ENCODE results near the gene ZIC5. TPM values are rescaled to one million over a fixed set of nuclear protein-coding genes. Genes with fewer than 3 reads are reported as not detected.

The ZIC5 gene
- total and polyA plus RNA-seq, 2 of the 13 experiments (the other 11 are each of a cell fraction or from before 2014, with no cell fraction given) = 0.02 to 0.07 TPM

GRCh38 chr13:99983499-99984401, 12.2 kb upstream of the ZIC5 start:
- DNase-seq (ENCODE audit: low spot score) = no peak
- Histone ChIP-seq H4K20me1 (ENCODE audit: insufficient read depth, low read length) (no peaks in the 10 kb centered on the region), H3K27me3 (ENCODE audit: control insufficient read depth in 1 of 2, insufficient read depth in 2 of 2, low read length in 2 of 2) (peaks cover 7 to 45% of the 10 kb centered on the region in 2 experiments; a peak in 4 of 5 replicates), H3K79me2 (ENCODE audit: insufficient read depth, low read length) (no peaks in the 10 kb centered on the region), H3K4me3 (replicated peaks in 1 of 3; ENCODE audit: insufficient read depth in 1 of 3, low read depth in 2 of 3, low read length in 3 of 3) (peak overlapping the region in 2 of 3 experiments; percentile 32 to 73; a peak in 3 of 6 replicates), H2AFZ (ENCODE audit: low read length) (no peak overlapping the region), H3K36me3 (replicated peaks in 1 of 2; ENCODE audit: control insufficient read depth in 1 of 2, insufficient read depth in 2 of 2, low read length in 2 of 2) (no peaks in the 10 kb centered on the region), H3K27ac (ENCODE audit: extremely low read length, insufficient read depth, low read length) (no peak overlapping the region), H3K9ac (ENCODE audit: insufficient read depth, low read depth, low read length) (no peak overlapping the region), H3K9me3 (ENCODE audit: low read length) (no peaks in the 10 kb centered on the region), H3K4me1 (ENCODE audit: insufficient read depth, low read length) (peaks cover 27% of the 10 kb centered on the region), H3K4me2 (ENCODE audit: low read depth, low read length) (peak overlapping the region; percentile 84)
- TF ChIP-seq EZH2 (conservative IDR thresholded peaks at IDR 0.05; ENCODE audit: low read depth, low read length) = peak; percentile 94
- no peak for TF ChIP-seq DPF2 (CRISPR knock-in tag; IDR thresholded peaks at IDR 0.05; ENCODE audit: borderline replicate concordance, low read depth)
- peak; percentile 97 for TF ChIP-seq CBX2 (IDR thresholded peaks at IDR 0.05; ENCODE audit: low read depth, low read length)
- TF ChIP-seq CBX2 (CRISPR knock-in tag; IDR thresholded peaks at IDR 0.05; ENCODE audit: low read depth) = no peak; the same call in 1 of the 2 replicates
- 0 out of 2 replicates have a peak, but pooled peaks have one; percentile 17 for TF ChIP-seq SOX13 (IDR thresholded peaks at IDR 0.05)
- no peak; a peak in 1 of 4 replicates for TF ChIP-seq SOX13 (CRISPR knock-in tag; conservative IDR thresholded peaks at IDR 0.05 in 1 of 2, IDR thresholded peaks at IDR 0.05 in 1 of 2)
- no peak for TF ChIP-seq RFXANK (CRISPR knock-in tag; IDR thresholded peaks at IDR 0.05)
- ChIA-PET CTCF (ENCODE audit: low intra/inter-chr PET ratio, low total read pairs) (no interaction called here), POLR2A (interaction anchor here (0.7 kb wide), 1 partner anchor 9 kb away, joined by 3 read pairs; no protein-coding TSS in a partner anchor)
- intact Hi-C loops (cut with micrococcal nuclease; ENCODE audit: unreplicated experiment) = loop anchor here (10.0 kb wide), 1 partner anchor 531 kb away; no protein-coding TSS in a partner anchor
- 12% methylated on average over 42 of the region's 42 CpGs for WGBS (ENCODE audit: low lambda C conversion rate)
- FAIRE-seq = no peak
- BruUV-seq (replicated peaks) = no TSS peak
- no peak for ATAC-seq
- in situ Hi-C loops (cut with HindIII; ENCODE audit: extremely low pct_ligation_motif_present, low pct_unique_long_range_greater_than_20kb) = loop anchor here (10.0 kb wide), 1 partner anchor 251 kb away; no protein-coding TSS in a partner anchor
